ENCODE measurements around the gene KDM6A.

DNA sequence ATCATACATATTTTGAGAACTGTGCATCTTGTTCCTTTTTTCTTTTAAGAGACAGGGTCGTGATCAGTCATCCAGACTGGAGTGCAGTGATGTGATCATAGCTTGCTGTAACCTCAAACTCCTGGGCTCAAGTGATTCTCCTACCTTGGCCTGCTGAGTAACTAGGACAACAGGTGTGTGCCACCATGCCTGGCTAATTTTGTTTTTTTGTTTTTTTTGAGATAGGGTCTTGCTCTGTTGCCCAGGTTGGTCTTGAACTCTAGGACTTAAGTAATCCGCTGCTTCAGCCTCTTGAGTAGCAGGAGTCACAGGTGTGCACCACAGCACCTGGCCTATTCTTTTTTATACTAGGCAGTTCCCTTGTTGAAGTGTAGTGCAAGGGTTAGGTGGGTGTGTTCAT, 24.6 kb downstream of the KDM6A start:
- TF ChIP-seq, protein P1, sequence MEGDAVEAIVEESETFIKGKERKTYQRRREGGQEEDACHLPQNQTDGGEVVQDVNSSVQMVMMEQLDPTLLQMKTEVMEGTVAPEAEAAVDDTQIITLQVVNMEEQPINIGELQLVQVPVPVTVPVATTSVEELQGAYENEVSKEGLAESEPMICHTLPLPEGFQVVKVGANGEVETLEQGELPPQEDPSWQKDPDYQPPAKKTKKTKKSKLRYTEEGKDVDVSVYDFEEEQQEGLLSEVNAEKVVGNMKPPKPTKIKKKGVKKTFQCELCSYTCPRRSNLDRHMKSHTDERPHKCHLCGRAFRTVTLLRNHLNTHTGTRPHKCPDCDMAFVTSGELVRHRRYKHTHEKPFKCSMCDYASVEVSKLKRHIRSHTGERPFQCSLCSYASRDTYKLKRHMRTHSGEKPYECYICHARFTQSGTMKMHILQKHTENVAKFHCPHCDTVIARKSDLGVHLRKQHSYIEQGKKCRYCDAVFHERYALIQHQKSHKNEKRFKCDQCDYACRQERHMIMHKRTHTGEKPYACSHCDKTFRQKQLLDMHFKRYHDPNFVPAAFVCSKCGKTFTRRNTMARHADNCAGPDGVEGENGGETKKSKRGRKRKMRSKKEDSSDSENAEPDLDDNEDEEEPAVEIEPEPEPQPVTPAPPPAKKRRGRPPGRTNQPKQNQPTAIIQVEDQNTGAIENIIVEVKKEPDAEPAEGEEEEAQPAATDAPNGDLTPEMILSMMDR (IDR thresholded peaks at IDR 0.05), result no peak
- no peak for TF ChIP-seq POLR2A (IDR thresholded peaks at IDR 0.05)

Data from right lobe of liver (tissue), 4 donors.